BLaER1 treated with 17β-estradiol and CSF1 and Interleukin-3, amounts not matched to agents 10 nM and 100 nM (cell line): ENCODE measurements around the gene MESP1.

Experiments used
- H3K27ac ChIP-seq, 11 experiments: shearing (Covaris generic); formaldehyde crosslinking; 2 replicates each; pipeline ENCODE4 v1.8.1; 2022
- H3K27me3 ChIP-seq, 11 experiments: shearing (Covaris generic); formaldehyde crosslinking; 2 replicates each; pipeline ENCODE4 v1.8.1; 2022
- H3K36me3 ChIP-seq, 11 experiments: shearing (Covaris generic); formaldehyde crosslinking; 2 replicates each; pipeline ENCODE4 v1.8.1; 2022
- H3K4me1 ChIP-seq, 10 experiments: shearing (Covaris generic); formaldehyde crosslinking; 2 replicates each; pipeline ENCODE4 v1.8.1; 2022
- H3K4me2 ChIP-seq, 11 experiments: shearing (Covaris generic); formaldehyde crosslinking; 2 replicates each; pipeline ENCODE4 v1.8.1; 2022
- H3K4me3 ChIP-seq, 10 experiments: shearing (Covaris generic); formaldehyde crosslinking; 2 replicates each; pipeline ENCODE4 v1.8.1; 2022
- H3K9ac ChIP-seq, 11 experiments: shearing (Covaris generic); formaldehyde crosslinking; 2 replicates each; pipeline ENCODE4 v1.8.1; 2022
- H3K9me3 ChIP-seq, 11 experiments: shearing (Covaris generic); formaldehyde crosslinking; replicated peaks in 1 of 11; 2 replicates each; pipeline ENCODE4 v1.8.1; 2022
- H4K20me1 ChIP-seq, 11 experiments: shearing (Covaris generic); formaldehyde crosslinking; 2 replicates each; pipeline ENCODE4 v1.8.1; 2022
- Cebpa-rat ChIP-seq, 11 experiments: shearing (Covaris generic); IDR thresholded peaks; 2 replicates each; pipeline ENCODE4 v1.8.1; 2022

MESP1 gene

GRCh38 chr15:89750560-89751542 is at the start of gene MESP1:
Gene MESP1 (minus strand): TSS chr15:89751249. CDS start chr15:89751231, 18 bp downstream.
- H3K9ac ChIP-seq, result peak within 1 kb of the TSS; percentile 68 to 84 (median 77)
- peak within 1 kb of the TSS; percentile 93 to 99 (median 96) for H3K4me2 ChIP-seq
- peak within 1 kb of the TSS; percentile 57 to 77 (median 68) for H3K4me3 ChIP-seq
- peaks cover 0 to 14% (median 0%) of the 10 kb centered on the region in 11 experiments; a peak in 3 of 22 replicates for H4K20me1 ChIP-seq
- peaks cover 15 to 39% (median 32%) of the 10 kb centered on the region in 10 experiments; a peak in 19 of 20 replicates for H3K4me1 ChIP-seq
- H3K27me3 ChIP-seq, result peaks cover 28 to 48% (median 40%) of the 10 kb centered on the region in 11 experiments
- no peaks in the 10 kb centered on the region for H3K36me3 ChIP-seq
- no peak for TF ChIP-seq Cebpa-rat (IDR thresholded peaks at IDR 0.05)
- H3K27ac ChIP-seq, result peak within 1 kb of the TSS in 9 of 11 experiments; percentile 23 to 56 (median 46); a peak in 14 of 22 replicates
- no peaks in the 10 kb centered on the region for H3K9me3 ChIP-seq

GRCh38 chr15:89799918-89800498 is 49.0 kb upstream of the MESP1 start:
- Histone ChIP-seq H3K9ac (peak overlapping the region in 1 of 11 experiments; percentile 7; a peak in 1 of 22 replicates), H3K4me2 (peak overlapping the region in 10 of 11 experiments; percentile 7 to 71 (median 63); a peak in 19 of 22 replicates), H4K20me1 (peaks cover 0 to 13% (median 5%) of the 10 kb centered on the region in 11 experiments; a peak in 8 of 22 replicates), H3K27ac (no peak overlapping the region), H3K36me3 (peaks cover 0 to 91% (median 0%) of the 10 kb centered on the region in 11 experiments; a peak in 5 of 22 replicates), H3K27me3 (peaks cover 0 to 13% (median 0%) of the 10 kb centered on the region in 11 experiments; a peak in 1 of 22 replicates), H3K4me1 (peaks cover 26 to 47% (median 31%) of the 10 kb centered on the region in 10 experiments), H3K4me3 (no peak overlapping the region), H3K9me3 (no peaks in the 10 kb centered on the region)
- TF ChIP-seq Cebpa-rat (IDR thresholded peaks at IDR 0.05), result no peak

- Histone ChIP-seq H3K4me3 (no peak overlapping the region), H3K4me1 (peaks cover 21 to 40% (median 31%) of the 10 kb centered on the region in 10 experiments), H3K36me3 (peaks cover 0 to 83% (median 0%) of the 10 kb centered on the region in 11 experiments; a peak in 5 of 22 replicates), H3K27ac (no peak overlapping the region), H3K4me2 (peak overlapping the region in 10 of 11 experiments; percentile 7 to 71 (median 63); a peak in 19 of 22 replicates), H4K20me1 (peaks cover 0 to 13% (median 5%) of the 10 kb centered on the region in 11 experiments; a peak in 8 of 22 replicates), H3K9ac (peak overlapping the region in 1 of 11 experiments; percentile 7; a peak in 1 of 22 replicates), H3K9me3 (no peaks in the 10 kb centered on the region), H3K27me3 (peaks cover 0 to 13% (median 0%) of the 10 kb centered on the region in 11 experiments; a peak in 1 of 22 replicates)
- no peak for TF ChIP-seq Cebpa-rat (IDR thresholded peaks at IDR 0.05)
These were observed 48.2 kb upstream of the MESP1 start for GRCh38 chr15:89799011-89799911.

- no peak overlapping the region for H3K4me3 ChIP-seq
- H3K27ac ChIP-seq, result no peak overlapping the region
- H3K27me3 ChIP-seq, result peaks cover 0 to 13% (median 0%) of the 10 kb centered on the region in 11 experiments; a peak in 1 of 22 replicates
- no peak overlapping the region for H3K4me2 ChIP-seq
- TF ChIP-seq Cebpa-rat (IDR thresholded peaks at IDR 0.05), result no peak
- no peak overlapping the region for H3K9ac ChIP-seq
- H3K9me3 ChIP-seq, result no peaks in the 10 kb centered on the region
- H3K36me3 ChIP-seq, result peaks cover 0 to 75% (median 0%) of the 10 kb centered on the region in 11 experiments; a peak in 5 of 22 replicates
- H3K4me1 ChIP-seq, result peaks cover 6 to 26% (median 22%) of the 10 kb centered on the region in 10 experiments
- H4K20me1 ChIP-seq, result peaks cover 0 to 13% (median 5%) of the 10 kb centered on the region in 11 experiments; a peak in 7 of 22 replicates
These were observed 46.7 kb upstream of the MESP1 start for GRCh38 chr15:89797678-89798201.

GRCh38 chr15:89795996-89796395 is 44.9 kb upstream of the MESP1 start:
- no peak for TF ChIP-seq Cebpa-rat (IDR thresholded peaks at IDR 0.05)
- Histone ChIP-seq H3K27ac (no peak overlapping the region), H3K9ac (no peak overlapping the region), H3K36me3 (peaks cover 0 to 82% (median 0%) of the 10 kb centered on the region in 11 experiments; a peak in 5 of 22 replicates), H3K9me3 (no peaks in the 10 kb centered on the region), H4K20me1 (peaks cover 0 to 13% (median 5%) of the 10 kb centered on the region in 11 experiments; a peak in 7 of 22 replicates), H3K27me3 (peaks cover 0 to 13% (median 0%) of the 10 kb centered on the region in 11 experiments; a peak in 1 of 22 replicates), H3K4me3 (no peak overlapping the region), H3K4me2 (no peak overlapping the region), H3K4me1 (peaks cover 0 to 18% (median 13%) of the 10 kb centered on the region in 10 experiments; a peak in 16 of 20 replicates)

- peaks cover 0 to 9% (median 1%) of the 10 kb centered on the region in 11 experiments; a peak in 6 of 22 replicates for H4K20me1 ChIP-seq
- H3K9ac ChIP-seq, result no peak overlapping the region
- TF ChIP-seq Cebpa-rat (IDR thresholded peaks at IDR 0.05), result no peak
- H3K9me3 ChIP-seq, result peaks cover 0 to 4% (median 0%) of the 10 kb centered on the region in 11 experiments; a peak in 1 of 22 replicates
- H3K4me1 ChIP-seq, result peaks cover 0 to 7% (median 5%) of the 10 kb centered on the region in 10 experiments; a peak in 16 of 20 replicates
- H3K27ac ChIP-seq, result no peak overlapping the region
- no peak overlapping the region for H3K4me2 ChIP-seq
- peaks cover 0 to 82% (median 0%) of the 10 kb centered on the region in 11 experiments; a peak in 5 of 22 replicates for H3K36me3 ChIP-seq
- no peak overlapping the region for H3K4me3 ChIP-seq
- H3K27me3 ChIP-seq, result 0 out of 22 replicates have a peak, but pooled peaks cover 0 to 7% (median 0%) of the 10 kb centered on the region in 11 experiments
These were observed 43.7 kb upstream of the MESP1 start for GRCh38 chr15:89794627-89795241.

GRCh38 chr15:89792106-89792805 is 41.2 kb upstream of the MESP1 start:
- no peak overlapping the region for H3K27ac ChIP-seq
- H3K27me3 ChIP-seq, result no peaks in the 10 kb centered on the region
- peaks cover 14 to 28% (median 19%) of the 10 kb centered on the region in 11 experiments for H3K9me3 ChIP-seq
- no peak overlapping the region for H3K9ac ChIP-seq
- H3K36me3 ChIP-seq, result peaks cover 0 to 82% (median 0%) of the 10 kb centered on the region in 11 experiments; a peak in 6 of 22 replicates
- H4K20me1 ChIP-seq, result no peaks in the 10 kb centered on the region
- no peak for TF ChIP-seq Cebpa-rat (IDR thresholded peaks at IDR 0.05)
- H3K4me2 ChIP-seq, result no peak overlapping the region
- H3K4me1 ChIP-seq, result no peaks in the 10 kb centered on the region
- no peak overlapping the region for H3K4me3 ChIP-seq
